Hepatocyte (in vitro differentiated cells): ENCODE results near the gene EGFL7. TPM values are rescaled to one million over a fixed set of nuclear protein-coding genes. Genes with fewer than 3 reads are reported as not detected.
A peak's percentile ranks its signal among the peaks of the same experiment; 100 is the strongest.

Experiments used
- DNase-seq: peaks from one replicate; pipeline ENCODE4 v3.0.0-alpha.2; 2016; ENCODE audit warnings: low spot score
- H2AFZ ChIP-seq: fragments of 200-600 bp; sonication (generic); 2 replicates; pipeline ENCODE4 v1.6.0; 2016; ENCODE audit warnings: antibody characterized with exemption, mild to moderate bottlenecking
- H3K27ac ChIP-seq: fragments of 200-600 bp; sonication (generic); 2 replicates; pipeline ENCODE4 v1.5.1; 2016; ENCODE audit warnings: mild to moderate bottlenecking
- H3K27me3 ChIP-seq: fragments of 200-600 bp; sonication (generic); 2 replicates; pipeline ENCODE4 v1.6.1; 2016
- H3K36me3 ChIP-seq: fragments of 200-600 bp; sonication (generic); replicated peaks from 2 replicates; pipeline ENCODE4 v1.5.1; 2016; ENCODE audit warnings: low read depth; ENCODE audit not compliant: insufficient read depth
- H3K4me1 ChIP-seq: fragments of 200-600 bp; sonication (generic); 2 replicates; pipeline ENCODE4 v1.5.1; 2016; ENCODE audit warnings: mild to moderate bottlenecking, moderate library complexity; ENCODE audit not compliant: insufficient read depth
- H3K4me2 ChIP-seq: fragments of 200-600 bp; sonication (generic); 2 replicates; pipeline ENCODE4 v1.6.0; 2016
- H3K4me3 ChIP-seq: fragments of 200-600 bp; sonication (generic); 2 replicates; pipeline ENCODE4 v1.5.1; 2016; ENCODE audit warnings: mild to moderate bottlenecking
- H3K79me2 ChIP-seq: fragments of 200-600 bp; sonication (generic); 2 replicates; pipeline ENCODE4 v1.6.0; 2017; ENCODE audit warnings: mild to moderate bottlenecking
- H3K9me2 ChIP-seq: fragments of 200-600 bp; sonication (generic); replicated peaks from 2 replicates; pipeline ENCODE4 v1.6.0; 2017; ENCODE audit warnings: mild to moderate bottlenecking; ENCODE audit not compliant: insufficient read depth
- H3K9me3 ChIP-seq: fragments of 200-600 bp; sonication (generic); 2 replicates; pipeline ENCODE4 v1.5.1; 2016; ENCODE audit warnings: low read depth, mild to moderate bottlenecking
- H4K20me1 ChIP-seq: fragments of 200-600 bp; sonication (generic); 2 replicates; pipeline ENCODE4 v1.6.0; 2016; ENCODE audit warnings: mild to moderate bottlenecking; ENCODE audit not compliant: insufficient read depth, poor library complexity, severe bottlenecking
- CTCF ChIP-seq: fragments of 200-600 bp; sonication (generic); IDR thresholded peaks from 2 replicates; pipeline ENCODE4 v1.5.1; 2016; ENCODE audit warnings: antibody characterized with exemption, mild to moderate bottlenecking; ENCODE audit not compliant: poor library complexity
- EZH2 ChIP-seq: fragments of 200-600 bp; sonication (generic); IDR thresholded peaks from 2 replicates; pipeline ENCODE4 v1.6.1; 2016; ENCODE audit warnings: antibody characterized with exemption, mild to moderate bottlenecking, borderline replicate concordance
- EZH2phosphoT487 ChIP-seq: fragments of 200-600 bp; sonication (generic); IDR thresholded peaks from one replicate; pipeline ENCODE4 v1.6.1; 2018; ENCODE audit warnings: antibody characterized with exemption, mild to moderate bottlenecking, low read depth, moderate library complexity; ENCODE audit not compliant: unreplicated experiment, severe bottlenecking
- WGBS: methylation state at CpG from one replicate; pipeline ENCODE4 v1.1.6; 2016; ENCODE audit warnings: low lambda C conversion rate; ENCODE audit errors: missing lambda C conversion rate; 5-methylcytosine and 5-hydroxymethylcytosine counted together
- microRNA counts: library from miRNA; unstranded; fragments of <30 nt; microRNA quantifications from one replicate; lab custom pipeline; 2017
- microRNA-seq: library from miRNA; unstranded; fragments of <30 nt; microRNA quantifications from one replicate; pipeline ENCODE4, GENCODE V29; 2017
- polyA plus RNA-seq: library from polyadenylated mRNA; unstranded; fragments of >200 nt; fragmentation: Nextera tagmentation; extraction: Ambion mirVana; gene quantifications from 2 replicates; pipeline ENCODE4 v1.2.1, GENCODE V29; 2016
- small RNA-seq: library from RNA; depleted of rRNA; stranded (forward); fragments of <200 nt; gene quantifications from one replicate; pipeline ENCODE3, GENCODE V24; 2014
- total RNA-seq: library from RNA; depleted of rRNA; stranded (reverse); fragments of >200 nt; gene quantifications from 2 replicates; pipeline ENCODE4 v1.2.3, GENCODE V29; 2014

Gene EGFL7
- total and polyA plus RNA-seq, 2 experiments from 2014 or later, result 50.0 to 82.5 TPM

GRCh38 chr9:136720251-136720897 lies 57.7 kb downstream of the EGFL7 start:
- Histone ChIP-seq H3K4me2 (no peak overlapping the region), H3K27ac (peak overlapping the region; percentile 58), H2AFZ (no peak overlapping the region), H3K9me3 (no peaks in the 10 kb centered on the region), H3K4me1 (peaks cover 12% of the 10 kb centered on the region), H3K9me2 (no peaks in the 10 kb centered on the region), H3K36me3 (no peaks in the 10 kb centered on the region), H4K20me1 (peaks cover 40% of the 10 kb centered on the region), H3K79me2 (peaks cover 14% of the 10 kb centered on the region), H3K4me3 (no peak overlapping the region), H3K27me3 (no peaks in the 10 kb centered on the region)
- TF ChIP-seq EZH2, result no peak
- no peak for TF ChIP-seq EZH2phosphoT487
- no peak for TF ChIP-seq CTCF
- 46% methylated on average over 19 of the region's 20 CpGs for WGBS
- DNase-seq, result no peak

GRCh38 chr9:136720898-136721338 lies 58.2 kb downstream of the EGFL7 start:
- peaks cover 17% of the 10 kb centered on the region for H3K79me2 ChIP-seq
- H3K27ac ChIP-seq, result peak overlapping the region; percentile 58
- no peak overlapping the region for H3K4me3 ChIP-seq
- TF ChIP-seq CTCF, result no peak
- TF ChIP-seq EZH2, result no peak
- TF ChIP-seq EZH2phosphoT487, result no peak
- H3K9me3 ChIP-seq, result no peaks in the 10 kb centered on the region
- H3K9me2 ChIP-seq, result no peaks in the 10 kb centered on the region
- H3K36me3 ChIP-seq, result no peaks in the 10 kb centered on the region
- peaks cover 45% of the 10 kb centered on the region for H4K20me1 ChIP-seq
- no peak for DNase-seq
- H3K27me3 ChIP-seq, result no peaks in the 10 kb centered on the region
- 89% methylated on average over 11 of the region's 11 CpGs for WGBS
- no peak overlapping the region for H3K4me2 ChIP-seq
- no peak overlapping the region for H2AFZ ChIP-seq
- peaks cover 17% of the 10 kb centered on the region for H3K4me1 ChIP-seq

- TF ChIP-seq EZH2 (no peak), EZH2phosphoT487 (no peak), CTCF (no peak)
- Histone ChIP-seq H3K4me1 (peaks cover 22% of the 10 kb centered on the region), H3K9me2 (no peaks in the 10 kb centered on the region), H4K20me1 (peaks cover 51% of the 10 kb centered on the region), H2AFZ (no peak overlapping the region), H3K27me3 (no peaks in the 10 kb centered on the region), H3K4me2 (no peak overlapping the region), H3K27ac (no peak overlapping the region), H3K36me3 (no peaks in the 10 kb centered on the region), H3K79me2 (peaks cover 21% of the 10 kb centered on the region), H3K4me3 (no peak overlapping the region), H3K9me3 (no peaks in the 10 kb centered on the region)
- WGBS, result 86% methylated on average over 26 of the region's 30 CpGs
- DNase-seq, result no peak
Observed at GRCh38 chr9:136721339-136722092, 58.8 kb downstream of the EGFL7 start.

MicroRNAs encoded within 50 kb of the gene (microRNA counts, 767-probe panel; counts per million panel counts)
- 8,711 counts per million, percentile 64 among the panel's probes with 10 or more counts for microRNA hsa-miR-126-3p (lab: Ali Mortazavi, UCI)

Small RNA genes within 50 kb of the gene (microRNA-seq; reads per million reads assigned to microRNA genes)
- 7,282 reads per million, percentile 92 among the genes with 10 or more reads in this experiment for gene MIR126

Small RNA genes within 50 kb of the gene (small RNA-seq; reads per million reads assigned to genes)
- 163 reads per million, percentile 98 among the genes with 10 or more reads in this experiment for gene MIR126

Other genes with a start within 250 kb of the EGFL7 start
- 5.3 and 6.0 TPM in 2 replicates for gene INPP5E, start 223.1 kb upstream of the EGFL7 start, total RNA-seq
- 7.1 and 12.9 TPM in 2 replicates for gene INPP5E, start 223.1 kb upstream of the EGFL7 start, polyA plus RNA-seq
- gene SEC16A, start 179.9 kb upstream of the EGFL7 start, total RNA-seq, result 22.5 and 42.7 TPM in 2 replicates
- 42.0 and 45.4 TPM in 2 replicates for gene SEC16A, start 179.9 kb upstream of the EGFL7 start, polyA plus RNA-seq
- 4.3 and 6.5 TPM in 2 replicates for gene NOTCH1, start 116.9 kb upstream of the EGFL7 start, total RNA-seq
- 5.3 and 8.3 TPM in 2 replicates for gene NOTCH1, start 116.9 kb upstream of the EGFL7 start, polyA plus RNA-seq
- 125 and 136 TPM in 2 replicates for gene AGPAT2, start 24.5 kb downstream of the EGFL7 start, total RNA-seq
- 242 and 249 TPM in 2 replicates for gene AGPAT2, start 24.5 kb downstream of the EGFL7 start, polyA plus RNA-seq
- 31.7 and 33.3 TPM in 2 replicates for gene DIPK1B, start 49.7 kb downstream of the EGFL7 start, total RNA-seq
- 39.4 and 47.3 TPM in 2 replicates for gene DIPK1B, start 49.7 kb downstream of the EGFL7 start, polyA plus RNA-seq
- not detected in 2 replicates for gene LCN10, start 80.0 kb downstream of the EGFL7 start, total RNA-seq
- gene LCN10, start 80.0 kb downstream of the EGFL7 start, polyA plus RNA-seq, result not detected in 2 replicates
- not detected in 2 replicates for gene LCN6, start 85.6 kb downstream of the EGFL7 start, total RNA-seq
- gene LCN6, start 85.6 kb downstream of the EGFL7 start, polyA plus RNA-seq, result not detected in 2 replicates
- gene LCN8, start 95.3 kb downstream of the EGFL7 start, total RNA-seq, result not detected in 2 replicates
- gene LCN8, start 95.3 kb downstream of the EGFL7 start, polyA plus RNA-seq, result not detected in 2 replicates
- gene LCN15, start 101.6 kb downstream of the EGFL7 start, total RNA-seq, result 1.5 and 35.9 TPM in 2 replicates
- 0.85 and 1.4 TPM in 2 replicates for gene LCN15, start 101.6 kb downstream of the EGFL7 start, polyA plus RNA-seq
- 230 and 232 TPM in 2 replicates for gene TMEM141, start 128.4 kb downstream of the EGFL7 start, total RNA-seq
- 372 and 385 TPM in 2 replicates for gene TMEM141, start 128.4 kb downstream of the EGFL7 start, polyA plus RNA-seq
- 10.5 and 17.7 TPM in 2 replicates for gene CCDC183, start 133.4 kb downstream of the EGFL7 start, total RNA-seq
- gene CCDC183, start 133.4 kb downstream of the EGFL7 start, polyA plus RNA-seq, result 32.1 and 56.4 TPM in 2 replicates
- gene RABL6, start 145.0 kb downstream of the EGFL7 start, total RNA-seq, result 67.2 and 72.3 TPM in 2 replicates
- gene RABL6, start 145.0 kb downstream of the EGFL7 start, polyA plus RNA-seq, result 103 and 110 TPM in 2 replicates
- 2.0 and 3.0 TPM in 2 replicates for gene AJM1, start 179.6 kb downstream of the EGFL7 start, total RNA-seq
- 7.2 and 7.7 TPM in 2 replicates for gene AJM1, start 179.6 kb downstream of the EGFL7 start, polyA plus RNA-seq
- gene PHPT1, start 186.5 kb downstream of the EGFL7 start, total RNA-seq, result 101 and 111 TPM in 2 replicates
- gene PHPT1, start 186.5 kb downstream of the EGFL7 start, polyA plus RNA-seq, result 384 and 390 TPM in 2 replicates
- 7.9 and 8.5 TPM in 2 replicates for gene MAMDC4, start 189.4 kb downstream of the EGFL7 start, total RNA-seq
- gene MAMDC4, start 189.4 kb downstream of the EGFL7 start, polyA plus RNA-seq, result 12.7 and 16.9 TPM in 2 replicates
- gene EDF1, start 203.4 kb downstream of the EGFL7 start, total RNA-seq, result 318 and 372 TPM in 2 replicates
- gene EDF1, start 203.4 kb downstream of the EGFL7 start, polyA plus RNA-seq, result 508 and 568 TPM in 2 replicates
- gene TRAF2, start 223.6 kb downstream of the EGFL7 start, total RNA-seq, result 7.6 TPM in 2 replicates
- 12.4 and 12.6 TPM in 2 replicates for gene TRAF2, start 223.6 kb downstream of the EGFL7 start, polyA plus RNA-seq